Bronchus fibroblast of lung (primary cell): ENCODE data around the gene DUSP10. TPM values are rescaled to one million over a fixed set of nuclear protein-coding genes. Genes with fewer than 3 reads are reported as not detected.

Experiments used
- total RNA-seq: library from RNA; depleted of rRNA; stranded (reverse); fragments of >200 nt; gene quantifications from 2 replicates; pipeline ENCODE4 v1.2.3, GENCODE V29; 2015

Gene DUSP10
- 16.8 and 19.5 TPM in 2 replicates for total RNA-seq

GRCh38 chr1:221741703-221742554 lies at the start of gene DUSP10:
TSS of gene DUSP10 (minus strand) at chr1:221742089. CDS start at chr1:221739744, 2,345 bp downstream.

